Immature natural killer cell (primary cell): ENCODE measurements around the gene PTPDC1. TPM values are rescaled to one million over a fixed set of nuclear protein-coding genes. Genes with fewer than 3 reads are reported as not detected.
"Not testable (repeated sequence)": the region's sequence is repeated elsewhere in the genome, so short reads cannot be mapped to it uniquely, and the experiment has no call there.

Source experiments
- DNase-seq, 3 donors: peaks; one replicate each; pipeline ENCODE4 v3.0.0; 2022; ENCODE audit warnings: mixed read lengths in 1 of 3
- H3K27ac Mint-ChIP-seq, 6 donors: one replicate each; pipeline ENCODE4 v1.8.0; 2020; ENCODE audit warnings: mixed read lengths in 6 of 6, mild to moderate bottlenecking in 5 of 6, inconsistent platforms in 4 of 6, moderate library complexity in 3 of 6
- H3K27me3 Mint-ChIP-seq, 3 donors: one replicate each; pipeline ENCODE4 v1.8.0; 2020 to 2021; ENCODE audit warnings: low read depth in 3 of 3, mild to moderate bottlenecking in 3 of 3, mixed read lengths in 3 of 3, moderate library complexity in 3 of 3, inconsistent platforms in 1 of 3
- H3K36me3 Mint-ChIP-seq, 3 donors: one replicate each; pipeline ENCODE4 v1.8.0; 2020; ENCODE audit warnings: mixed read lengths in 3 of 3, inconsistent platforms in 2 of 3, mild to moderate bottlenecking in 2 of 3
- H3K4me1 Mint-ChIP-seq, 2 donors: one replicate each; pipeline ENCODE4 v1.8.0; 2020; ENCODE audit warnings: inconsistent platforms in 2 of 2, mild to moderate bottlenecking in 2 of 2, mixed read lengths in 2 of 2, moderate library complexity in 1 of 2
- H3K4me3 Mint-ChIP-seq, 5 donors: one replicate each; pipeline ENCODE4 v1.8.0; 2020; ENCODE audit warnings: mild to moderate bottlenecking in 5 of 5, mixed read lengths in 5 of 5, inconsistent platforms in 3 of 5, moderate library complexity in 3 of 5
- H3K9me3 Mint-ChIP-seq, 6 donors: one replicate each; pipeline ENCODE4 v1.8.0; 2020; ENCODE audit warnings: mild to moderate bottlenecking in 6 of 6, mixed read lengths in 6 of 6, inconsistent platforms in 4 of 6, moderate library complexity in 3 of 6
- polyA plus RNA-seq, 3 donors: library from polyadenylated mRNA; unstranded; fragments of 300-500 nt; fragmentation: Illumina TruSeq; gene quantifications; one replicate each; pipeline ENCODE4 v1.2.3, GENCODE V29; 2021

PTPDC1 gene
- polyA plus RNA-seq, 3 donors from 2014 or later: 0.30 to 0.99 (median 0.95) TPM

DNA sequence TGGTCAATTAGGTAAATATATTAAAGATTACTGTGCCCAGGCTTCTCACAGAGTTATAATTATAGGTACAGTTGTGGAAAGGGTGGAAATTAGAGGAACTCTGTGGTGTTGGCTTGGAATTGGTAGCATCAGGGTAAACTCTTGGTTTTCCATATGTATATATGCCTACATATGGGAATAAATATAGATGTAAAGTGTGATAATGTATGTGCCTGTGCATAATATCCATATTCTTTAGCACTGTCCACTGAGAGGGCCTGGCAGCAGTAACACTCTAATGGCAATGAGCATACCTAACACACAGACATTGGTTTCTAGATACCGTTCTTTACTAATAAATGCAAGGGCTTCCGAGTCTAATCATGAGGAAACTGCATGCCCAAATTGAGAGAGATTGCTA, 4.0 kb upstream of the PTPDC1 start:
- Mint-ChIP-seq H3K4me1 (no peaks in the 10 kb centered on the region), H3K4me3 (no peak overlapping the region), H3K36me3 (peaks cover 0 to 11% (median 0%) of the 10 kb centered on the region in 3 donors), H3K27ac (no peak overlapping the region), H3K9me3 (no peaks in the 10 kb centered on the region), H3K27me3 (peaks cover 0 to 3% (median 1%) of the 10 kb centered on the region in 3 donors)
- no peak for DNase-seq

DNA sequence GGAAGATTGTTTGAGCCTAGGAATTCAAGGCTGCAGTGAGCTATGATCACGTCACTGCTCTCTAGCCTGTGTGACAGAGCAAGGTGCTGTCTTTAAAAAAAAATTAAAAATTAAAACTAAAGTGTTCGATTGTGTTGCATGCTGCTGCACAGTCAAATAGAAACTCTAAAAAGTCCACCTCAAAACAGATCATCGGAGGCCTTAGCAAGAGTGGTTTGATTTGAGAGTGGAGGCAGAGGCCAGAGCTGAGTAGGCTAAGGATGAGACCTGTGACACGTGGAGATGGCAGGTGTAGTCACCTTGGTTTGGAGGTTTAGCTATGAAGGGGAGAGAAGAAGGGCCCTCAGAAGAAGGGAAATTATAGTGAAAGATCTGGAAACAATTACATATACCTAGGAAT, 2.8 kb upstream of the PTPDC1 start:
- Mint-ChIP-seq H3K4me1 (no peaks in the 10 kb centered on the region), H3K36me3 (peaks cover 0 to 8% (median 0%) of the 10 kb centered on the region in 3 donors), H3K4me3 (no peak overlapping the region), H3K27ac (no peak overlapping the region), H3K9me3 (no peaks in the 10 kb centered on the region), H3K27me3 (peaks cover 0 to 3% (median 1%) of the 10 kb centered on the region in 3 donors)
- no peak for DNase-seq

DNA sequence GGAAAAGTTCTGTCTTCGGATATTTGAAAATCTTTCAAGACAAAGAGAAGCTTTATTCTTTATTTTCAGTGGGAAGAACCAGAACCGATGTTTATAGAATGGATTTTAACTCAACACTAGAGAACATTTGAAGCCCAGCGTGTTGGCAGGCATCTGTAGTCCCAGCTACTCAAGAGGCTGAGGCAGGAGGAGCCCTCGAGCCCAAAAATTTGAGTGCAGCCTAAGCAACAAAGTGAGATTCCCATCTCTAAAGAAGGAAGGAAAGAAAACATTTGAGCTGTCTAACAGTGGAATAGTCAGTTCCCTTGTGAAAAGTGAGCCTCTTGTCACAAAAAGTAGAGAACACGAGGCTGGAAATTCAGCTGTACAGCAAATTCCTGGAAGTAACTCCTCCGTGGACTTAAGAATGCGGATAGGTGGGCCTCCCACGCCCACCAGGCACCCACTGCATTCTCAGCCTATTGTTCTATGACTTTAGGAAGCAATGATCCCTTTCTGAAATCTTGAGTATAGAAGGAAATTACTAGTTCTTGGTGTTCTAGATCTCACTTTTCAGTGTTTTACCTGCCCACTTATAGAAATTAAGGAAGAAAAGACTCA, 2.3 kb upstream of the PTPDC1 start:
- no peak for DNase-seq
- peaks cover 0 to 8% (median 0%) of the 10 kb centered on the region in 3 donors for H3K36me3 Mint-ChIP-seq
- no peak overlapping the region for H3K27ac Mint-ChIP-seq
- peaks cover 0 to 3% (median 1%) of the 10 kb centered on the region in 3 donors for H3K27me3 Mint-ChIP-seq
- H3K9me3 Mint-ChIP-seq: no peaks in the 10 kb centered on the region
- H3K4me3 Mint-ChIP-seq: no peak overlapping the region
- H3K4me1 Mint-ChIP-seq: no peaks in the 10 kb centered on the region

DNA sequence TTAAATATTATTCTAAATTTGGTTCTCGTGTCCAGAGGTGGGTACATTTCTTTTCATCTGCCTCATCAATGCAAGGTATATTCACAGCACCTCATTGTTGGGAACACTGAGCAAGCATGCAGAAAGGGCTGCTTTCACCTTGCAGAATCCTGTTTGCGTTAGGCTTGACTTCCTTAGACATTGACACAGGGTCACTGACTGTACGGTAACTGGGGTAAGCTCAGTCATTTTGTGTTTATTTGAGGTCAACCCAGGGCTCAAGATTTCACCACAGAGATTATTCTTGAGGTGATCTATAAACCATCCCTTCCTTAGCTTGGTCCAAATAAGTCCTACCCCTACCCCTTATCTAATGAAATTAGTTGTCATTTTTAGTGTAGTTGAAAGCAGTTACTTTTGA, 1.7 kb upstream of the PTPDC1 start:
- H3K36me3 Mint-ChIP-seq: peaks cover 0 to 8% (median 0%) of the 10 kb centered on the region in 3 donors
- no peak overlapping the region for H3K27ac Mint-ChIP-seq
- no peaks in the 10 kb centered on the region for H3K9me3 Mint-ChIP-seq
- H3K4me3 Mint-ChIP-seq: no peak overlapping the region
- peaks cover 0 to 3% (median 1%) of the 10 kb centered on the region in 3 donors for H3K27me3 Mint-ChIP-seq
- H3K4me1 Mint-ChIP-seq: no peaks in the 10 kb centered on the region
- DNase-seq: no peak

DNA sequence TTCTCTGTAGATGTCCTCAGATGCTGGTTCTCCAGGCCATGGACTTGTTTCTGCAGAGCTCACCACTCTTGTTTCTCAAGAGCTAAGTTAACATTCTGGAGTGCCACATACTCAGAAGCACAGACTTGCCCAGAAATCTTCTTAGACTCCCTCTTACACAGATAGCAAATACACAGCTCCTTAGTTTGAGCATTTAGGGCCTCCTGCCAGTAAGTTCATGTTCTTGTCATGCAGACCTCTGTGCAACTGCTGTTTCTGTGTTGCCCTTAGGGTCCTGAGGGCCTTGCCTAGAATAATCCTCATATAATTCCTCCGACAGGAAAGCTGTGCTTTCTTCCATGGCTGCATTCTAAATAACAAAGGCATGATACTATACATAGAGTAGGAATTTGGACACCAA, 1.3 kb upstream of the PTPDC1 start:
- no peak overlapping the region for H3K4me3 Mint-ChIP-seq
- H3K36me3 Mint-ChIP-seq: peaks cover 0 to 8% (median 0%) of the 10 kb centered on the region in 3 donors
- no peak overlapping the region for H3K27ac Mint-ChIP-seq
- peaks cover 0 to 3% (median 0%) of the 10 kb centered on the region in 3 donors for H3K27me3 Mint-ChIP-seq
- H3K4me1 Mint-ChIP-seq: no peaks in the 10 kb centered on the region
- H3K9me3 Mint-ChIP-seq: no peaks in the 10 kb centered on the region
- DNase-seq: no peak

DNA sequence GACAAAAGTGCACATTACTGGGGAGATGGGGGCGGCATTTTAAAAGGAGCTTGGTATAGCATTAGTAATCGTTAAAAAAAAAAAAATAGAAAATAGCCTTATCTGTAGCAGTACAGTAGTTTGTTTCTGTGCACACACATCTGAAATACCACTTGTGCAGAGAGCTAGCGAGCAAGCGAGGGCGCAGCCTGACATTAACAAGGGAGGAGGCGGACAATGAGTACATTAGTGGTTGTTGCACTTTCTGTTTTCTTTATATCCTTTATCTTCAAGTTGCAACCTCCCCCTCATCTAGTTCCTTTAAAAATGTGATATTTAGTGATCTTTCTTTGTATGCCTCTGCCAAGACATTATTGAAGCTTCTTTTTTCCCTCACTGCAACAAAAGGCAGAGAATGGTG, 880 bp upstream of the PTPDC1 start:
- Mint-ChIP-seq H3K4me3 (no peak overlapping the region), H3K9me3 (no peaks in the 10 kb centered on the region), H3K4me1 (no peaks in the 10 kb centered on the region), H3K27me3 (peaks cover 0 to 3% (median 0%) of the 10 kb centered on the region in 3 donors), H3K36me3 (peaks cover 0 to 7% (median 3%) of the 10 kb centered on the region in 3 donors), H3K27ac (no peak overlapping the region)
- DNase-seq: no peak

DNA sequence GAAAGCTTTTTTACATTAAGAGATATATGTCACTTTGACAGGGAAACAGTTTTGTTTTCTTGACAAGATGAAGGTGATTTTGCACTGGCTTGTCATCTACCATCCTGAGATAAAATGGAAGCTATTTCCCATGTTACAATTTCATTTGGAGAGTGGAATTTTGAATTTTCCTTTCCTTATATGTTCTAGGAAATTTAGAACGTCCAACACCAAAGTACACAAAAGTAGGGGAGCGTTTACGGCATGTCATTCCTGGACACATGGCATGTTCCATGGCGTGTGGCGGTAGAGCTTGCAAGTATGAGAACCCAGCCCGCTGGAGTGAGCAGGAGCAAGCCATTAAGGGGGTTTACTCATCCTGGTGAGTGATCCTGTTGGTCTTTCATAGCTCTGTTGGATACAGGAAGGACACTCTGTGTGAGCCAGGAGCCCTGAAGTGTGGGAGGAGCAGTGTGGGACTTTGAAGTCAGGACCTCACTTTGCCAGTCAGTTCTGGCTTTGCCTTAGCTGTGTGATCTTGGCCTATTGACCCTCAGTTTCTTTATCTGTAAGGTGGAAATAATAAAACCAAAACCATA, 887 bp downstream of the PTPDC1 start:
- no peak for DNase-seq
- Mint-ChIP-seq H3K9me3 (no peaks in the 10 kb centered on the region), H3K4me1 (no peaks in the 10 kb centered on the region), H3K36me3 (peaks cover 0 to 4% (median 4%) of the 10 kb centered on the region in 3 donors), H3K27me3 (no peaks in the 10 kb centered on the region), H3K27ac (no peak overlapping the region), H3K4me3 (no peak overlapping the region)

DNA sequence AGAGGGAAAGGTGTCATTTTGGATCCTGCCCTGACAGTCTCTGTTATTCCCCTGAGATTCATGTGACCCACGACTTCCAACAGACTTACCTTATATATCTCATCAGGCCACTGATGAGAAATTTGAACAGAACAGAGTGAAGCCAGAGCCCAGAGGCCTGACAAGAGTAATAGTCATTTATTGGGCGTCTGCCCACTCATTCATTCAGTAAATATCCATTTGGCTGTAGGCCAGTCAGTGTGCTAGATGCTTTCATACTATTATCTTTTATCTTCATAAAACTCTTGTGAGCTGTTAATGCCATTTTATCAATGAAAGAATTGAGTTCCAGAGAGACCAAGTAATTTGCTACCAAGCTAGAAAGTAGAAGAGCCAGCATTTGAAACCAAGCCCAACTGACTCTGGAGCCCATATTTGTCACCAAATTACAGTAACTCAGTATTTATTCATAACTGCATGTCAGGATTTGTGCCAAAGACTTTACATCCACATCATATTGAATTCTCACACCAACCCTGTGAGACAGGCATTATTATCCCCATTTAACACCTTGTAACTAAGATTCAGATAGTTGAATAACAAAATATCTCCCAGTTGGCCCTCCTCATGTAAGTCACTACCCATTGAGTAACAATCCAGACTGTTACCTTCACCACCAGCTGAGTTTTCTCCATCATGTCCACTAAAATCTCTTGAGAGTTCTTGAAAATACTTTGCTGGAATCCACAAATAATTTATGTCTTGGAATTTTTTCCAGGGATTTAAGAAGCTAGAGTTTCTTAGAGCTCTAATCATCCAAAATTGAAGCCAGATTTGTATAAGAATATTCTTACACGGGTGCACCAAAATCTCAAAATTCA, 2.5 kb downstream of the PTPDC1 start:
- Mint-ChIP-seq H3K4me1 (no peaks in the 10 kb centered on the region), H3K36me3 (peaks cover 0 to 4% (median 4%) of the 10 kb centered on the region in 3 donors), H3K9me3 (no peaks in the 10 kb centered on the region), H3K4me3 (no peak overlapping the region), H3K27ac (no peak overlapping the region), H3K27me3 (no peaks in the 10 kb centered on the region)
- DNase-seq: no peak

DNA sequence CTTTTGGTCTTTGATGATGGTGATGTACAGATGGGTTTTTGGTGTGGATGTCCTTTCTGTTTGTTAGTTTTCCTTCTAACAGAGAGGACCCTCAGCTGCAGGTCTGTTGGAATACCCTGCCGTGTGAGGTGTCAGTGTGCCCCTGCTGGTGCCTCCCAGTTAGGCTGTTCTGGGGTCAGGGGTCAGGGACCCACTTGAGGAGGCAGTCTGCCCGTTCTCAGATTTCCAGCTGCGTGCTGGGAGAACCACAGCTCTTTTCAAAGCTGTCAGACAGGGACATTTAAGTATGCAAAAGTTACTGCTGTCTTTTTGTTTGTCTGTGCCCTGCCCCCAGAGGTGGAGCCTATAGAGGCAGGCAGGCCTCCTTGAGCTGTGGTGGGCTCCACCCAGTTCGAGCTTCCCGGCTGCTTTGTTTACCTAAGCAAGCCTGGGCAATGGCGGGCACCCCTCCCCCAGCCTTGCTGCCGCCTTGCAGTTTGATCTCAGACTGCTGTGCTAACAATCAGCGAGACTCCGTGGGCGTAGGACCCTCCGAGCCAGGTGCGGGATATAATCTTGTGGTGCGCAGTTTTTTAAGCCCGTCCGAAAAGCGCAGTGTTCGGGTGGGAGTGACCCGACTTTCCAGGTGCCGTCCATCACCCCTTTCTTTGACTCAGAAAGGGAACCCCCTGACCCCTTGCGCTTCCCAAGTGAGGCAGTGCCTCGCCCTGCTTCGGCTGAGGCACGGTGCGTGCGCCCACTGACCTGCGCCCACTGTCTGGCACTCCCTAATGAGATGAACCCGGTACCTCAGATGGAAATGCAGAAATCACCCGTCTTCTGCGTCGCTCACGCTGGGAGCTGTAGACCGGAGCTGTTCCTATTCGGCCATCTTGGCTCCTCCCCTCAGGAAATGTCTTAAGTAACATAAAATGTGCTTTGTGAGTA, 10.2 kb downstream of the PTPDC1 start:
- not testable (repeated sequence) for H3K27ac Mint-ChIP-seq, DNase-seq, H3K36me3 Mint-ChIP-seq, H3K4me1 Mint-ChIP-seq, H3K4me3 Mint-ChIP-seq, H3K9me3 Mint-ChIP-seq, H3K27me3 Mint-ChIP-seq

DNA sequence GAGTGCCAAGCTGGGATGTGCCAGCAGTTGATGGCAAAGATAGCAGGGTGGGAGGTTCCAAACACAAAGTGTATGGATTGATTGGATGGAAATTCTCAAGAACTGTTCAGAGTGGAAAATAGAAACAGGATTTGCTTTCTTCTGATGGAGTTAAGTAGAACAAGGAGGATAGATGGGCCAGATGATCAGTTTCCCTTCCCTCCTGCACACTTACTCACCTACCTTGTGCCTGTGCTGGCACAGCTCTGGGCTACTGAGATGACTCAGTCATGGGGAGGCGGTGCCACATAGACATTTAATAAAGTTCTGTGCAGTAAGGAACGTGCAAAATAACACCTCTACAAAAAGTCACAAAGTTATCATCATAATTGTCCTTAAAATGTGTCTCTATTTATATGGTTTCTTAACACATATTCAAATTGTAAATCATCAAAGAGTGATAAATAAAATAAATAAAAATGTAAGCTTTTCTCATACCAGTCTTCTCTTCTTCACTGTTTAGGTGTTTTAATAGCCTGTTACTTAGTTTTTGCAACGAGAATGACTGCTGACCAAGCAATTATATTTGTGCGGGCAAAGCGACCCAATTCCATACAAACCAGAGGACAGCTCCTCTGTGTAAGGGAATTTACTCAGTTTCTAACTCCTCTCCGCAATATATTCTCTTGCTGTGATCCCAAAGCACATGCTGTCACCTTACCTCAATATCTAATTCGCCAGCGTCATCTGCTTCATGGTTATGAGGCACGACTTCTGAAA, 12.7 kb downstream of the PTPDC1 start:
- no peak overlapping the region for H3K4me3 Mint-ChIP-seq
- peaks cover 0 to 2% (median 0%) of the 10 kb centered on the region in 3 donors for H3K27me3 Mint-ChIP-seq
- H3K4me1 Mint-ChIP-seq: peaks cover 7 to 13% of the 10 kb centered on the region in 2 donors
- H3K27ac Mint-ChIP-seq: no peak overlapping the region
- H3K36me3 Mint-ChIP-seq: peaks cover 0 to 4% (median 4%) of the 10 kb centered on the region in 3 donors
- DNase-seq: no peak
- no peaks in the 10 kb centered on the region for H3K9me3 Mint-ChIP-seq

DNA sequence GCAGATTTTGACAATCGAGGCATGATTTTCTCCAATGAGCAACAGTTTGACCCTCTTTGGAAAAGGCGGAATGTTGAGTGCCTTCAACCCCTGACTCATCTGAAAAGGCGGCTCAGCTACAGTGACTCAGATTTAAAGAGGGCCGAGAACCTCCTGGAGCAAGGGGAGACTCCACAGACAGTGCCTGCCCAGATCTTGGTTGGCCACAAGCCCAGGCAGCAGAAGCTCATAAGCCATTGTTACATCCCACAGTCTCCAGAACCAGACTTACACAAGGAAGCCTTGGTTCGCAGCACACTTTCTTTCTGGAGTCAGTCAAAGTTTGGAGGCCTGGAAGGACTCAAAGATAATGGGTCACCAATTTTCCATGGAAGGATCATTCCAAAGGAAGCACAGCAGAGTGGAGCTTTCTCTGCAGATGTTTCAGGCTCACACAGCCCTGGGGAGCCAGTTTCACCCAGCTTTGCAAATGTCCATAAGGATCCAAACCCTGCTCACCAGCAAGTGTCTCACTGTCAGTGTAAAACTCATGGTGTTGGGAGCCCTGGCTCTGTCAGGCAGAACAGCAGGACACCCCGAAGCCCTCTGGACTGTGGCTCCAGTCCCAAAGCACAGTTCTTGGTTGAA, 13.6 kb downstream of the PTPDC1 start:
- Mint-ChIP-seq H3K27me3 (peaks cover 0 to 2% (median 0%) of the 10 kb centered on the region in 3 donors), H3K9me3 (no peaks in the 10 kb centered on the region), H3K27ac (no peak overlapping the region), H3K4me1 (peaks cover 7 to 13% of the 10 kb centered on the region in 2 donors), H3K36me3 (peaks cover 0 to 4% (median 4%) of the 10 kb centered on the region in 3 donors), H3K4me3 (no peak overlapping the region)
- DNase-seq: no peak

DNA sequence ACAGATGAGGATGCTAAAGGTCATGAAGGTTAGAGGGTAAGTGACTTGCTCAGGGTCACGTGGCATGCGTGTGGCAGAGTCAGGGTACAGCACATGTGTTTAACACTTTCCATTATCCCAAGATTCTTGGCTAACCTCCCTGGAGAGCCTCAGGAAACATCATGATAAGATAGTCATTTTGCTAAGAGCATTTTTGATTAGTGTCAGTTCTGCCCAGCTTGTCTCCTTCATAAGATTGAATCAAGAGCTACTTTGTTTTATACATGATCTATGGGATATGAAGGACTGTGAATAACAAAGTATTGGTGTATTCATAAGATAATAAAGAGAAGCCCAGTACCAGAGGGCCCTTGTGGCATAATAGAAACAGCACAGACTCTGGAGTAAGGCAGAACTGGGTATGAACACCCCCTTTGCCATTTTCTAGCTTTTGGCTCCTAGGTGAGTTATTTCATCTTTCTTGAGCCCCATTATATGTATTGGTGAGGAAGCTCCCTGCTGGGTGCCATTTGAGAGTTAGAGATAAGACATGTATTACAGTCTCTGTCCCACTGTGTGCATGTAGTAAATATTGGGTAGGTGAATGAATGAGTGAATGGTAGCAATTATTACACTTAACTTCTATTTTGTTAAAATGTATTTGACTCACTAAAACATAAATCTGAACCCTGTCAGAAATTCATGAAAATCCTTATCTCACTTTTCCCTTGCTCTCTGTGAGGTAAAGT, 16.1 kb downstream of the PTPDC1 start:
- Mint-ChIP-seq H3K9me3 (no peaks in the 10 kb centered on the region), H3K36me3 (peaks cover 0 to 4% (median 4%) of the 10 kb centered on the region in 3 donors), H3K4me3 (no peak overlapping the region), H3K4me1 (peaks cover 7 to 13% of the 10 kb centered on the region in 2 donors), H3K27ac (no peak overlapping the region), H3K27me3 (peaks cover 0 to 2% (median 0%) of the 10 kb centered on the region in 3 donors)
- no peak for DNase-seq
